Astrocyte of the spinal cord (primary cell): ENCODE measurements around the gene SLCO1A2.

Experiments
- DNase-seq: peaks from one replicate; pipeline ENCODE4 v3.0.0; 2011; ENCODE audit warnings: low read depth, low spot score
- H3K4me3 ChIP-seq: 2 replicates; pipeline ENCODE4 v1.5.1; 2011; ENCODE audit warnings: low read depth, mild to moderate bottlenecking, low read length, moderate library complexity
- in situ Hi-C: cut with HindIII; loops from 2 replicates; pipeline ENCODE4 v1.10.0; 2017; ENCODE audit warnings: low sequenced_read_pairs
- TF ChIP-seq, protein P1 (sequence below): IDR thresholded peaks from 2 replicates; pipeline ENCODE4 v1.5.1; 2012; ENCODE audit warnings: low read depth, mild to moderate bottlenecking, low read length, inconsistent platforms

SLCO1A2 gene

DNA sequence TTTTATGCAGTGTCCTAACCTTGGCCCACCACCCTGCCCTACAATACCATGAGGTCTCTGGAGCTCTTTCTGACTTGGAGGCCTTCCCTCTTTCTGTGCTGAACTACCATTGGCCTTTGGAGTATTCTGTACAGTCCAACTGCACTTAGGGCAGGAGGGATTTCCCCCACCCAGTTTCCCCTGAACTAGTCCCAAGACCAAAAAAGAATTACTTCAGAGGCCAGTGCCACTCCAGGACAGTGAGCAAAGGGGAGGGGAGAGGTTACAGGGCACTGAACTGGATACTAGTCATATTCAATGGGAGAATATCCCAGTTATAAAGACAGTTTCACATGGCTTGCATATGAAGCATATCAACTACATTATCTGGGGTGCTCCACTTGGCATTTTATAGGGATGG, 6.1 kb downstream of the SLCO1A2 start:
- DNase-seq = no peak
- no peak overlapping the region for H3K4me3 ChIP-seq
- in situ Hi-C loops = no loop called here
- TF ChIP-seq, protein P1, sequence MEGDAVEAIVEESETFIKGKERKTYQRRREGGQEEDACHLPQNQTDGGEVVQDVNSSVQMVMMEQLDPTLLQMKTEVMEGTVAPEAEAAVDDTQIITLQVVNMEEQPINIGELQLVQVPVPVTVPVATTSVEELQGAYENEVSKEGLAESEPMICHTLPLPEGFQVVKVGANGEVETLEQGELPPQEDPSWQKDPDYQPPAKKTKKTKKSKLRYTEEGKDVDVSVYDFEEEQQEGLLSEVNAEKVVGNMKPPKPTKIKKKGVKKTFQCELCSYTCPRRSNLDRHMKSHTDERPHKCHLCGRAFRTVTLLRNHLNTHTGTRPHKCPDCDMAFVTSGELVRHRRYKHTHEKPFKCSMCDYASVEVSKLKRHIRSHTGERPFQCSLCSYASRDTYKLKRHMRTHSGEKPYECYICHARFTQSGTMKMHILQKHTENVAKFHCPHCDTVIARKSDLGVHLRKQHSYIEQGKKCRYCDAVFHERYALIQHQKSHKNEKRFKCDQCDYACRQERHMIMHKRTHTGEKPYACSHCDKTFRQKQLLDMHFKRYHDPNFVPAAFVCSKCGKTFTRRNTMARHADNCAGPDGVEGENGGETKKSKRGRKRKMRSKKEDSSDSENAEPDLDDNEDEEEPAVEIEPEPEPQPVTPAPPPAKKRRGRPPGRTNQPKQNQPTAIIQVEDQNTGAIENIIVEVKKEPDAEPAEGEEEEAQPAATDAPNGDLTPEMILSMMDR = no peak

DNA sequence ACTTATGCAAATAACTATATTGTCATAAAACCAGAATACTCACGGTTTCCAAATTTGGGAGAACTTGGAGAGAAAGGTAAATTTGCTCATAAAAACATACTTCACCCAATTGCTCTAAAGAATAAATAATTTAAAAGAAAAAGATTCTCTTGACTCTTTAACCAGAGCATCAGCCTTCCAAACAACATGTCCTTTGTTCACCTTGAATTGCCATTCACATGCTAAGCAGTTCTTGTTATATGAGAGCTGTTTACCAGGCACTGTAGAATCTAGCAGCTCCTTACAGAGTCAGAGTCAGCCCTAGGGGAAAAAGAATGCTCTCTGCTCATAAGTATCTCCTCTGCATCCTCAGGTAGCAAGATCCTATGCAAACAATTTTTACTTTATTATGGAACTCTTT, 10.2 kb downstream of the SLCO1A2 start:
- TF ChIP-seq, protein P1 = no peak
- no peak overlapping the region for H3K4me3 ChIP-seq
- in situ Hi-C loops = no loop called here
- no peak for DNase-seq

DNA sequence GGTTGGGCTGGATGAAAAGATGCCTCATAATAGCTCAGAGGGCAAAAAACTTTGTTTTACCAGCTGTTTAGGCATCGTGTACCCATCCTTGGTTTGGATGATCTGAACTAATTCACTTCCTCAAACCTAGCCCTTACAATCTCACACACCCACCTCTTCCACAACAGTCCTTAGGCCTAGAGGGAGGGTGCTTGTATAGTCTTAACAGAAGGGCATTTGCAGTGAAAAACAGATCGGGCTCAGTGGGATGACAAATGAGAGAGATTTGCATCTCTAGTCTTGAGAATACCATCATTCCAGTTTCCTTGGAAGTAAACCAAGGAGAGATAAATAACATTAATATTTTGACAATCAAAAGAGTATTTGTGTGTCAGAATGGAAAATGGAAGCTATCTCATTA, 11.0 kb downstream of the SLCO1A2 start:
- DNase-seq = no peak
- no peak overlapping the region for H3K4me3 ChIP-seq
- TF ChIP-seq, protein P1 = no peak
- in situ Hi-C loops = no loop called here

DNA sequence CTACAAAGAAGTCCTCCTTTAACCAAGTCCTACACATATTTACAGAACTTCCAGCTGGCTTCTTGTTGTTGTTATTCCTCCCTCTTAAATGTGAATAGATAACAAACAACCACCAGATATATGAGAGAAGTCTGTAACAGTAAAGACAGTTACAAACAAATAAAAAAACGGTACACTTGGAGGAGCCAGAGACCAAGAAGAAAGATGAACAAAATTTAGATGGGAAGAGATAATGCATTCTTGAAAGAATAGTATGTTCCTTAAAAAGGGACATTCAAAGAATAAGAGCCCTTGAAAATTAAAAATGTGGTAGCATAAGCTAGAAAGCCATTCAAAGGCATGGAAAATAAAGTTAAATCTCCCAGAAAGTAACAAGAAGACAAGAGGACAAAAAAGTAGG, 25.9 kb downstream of the SLCO1A2 start:
- TF ChIP-seq, protein P1 = no peak
- in situ Hi-C loops = no loop called here
- H3K4me3 ChIP-seq = no peak overlapping the region
- no peak for DNase-seq

DNA sequence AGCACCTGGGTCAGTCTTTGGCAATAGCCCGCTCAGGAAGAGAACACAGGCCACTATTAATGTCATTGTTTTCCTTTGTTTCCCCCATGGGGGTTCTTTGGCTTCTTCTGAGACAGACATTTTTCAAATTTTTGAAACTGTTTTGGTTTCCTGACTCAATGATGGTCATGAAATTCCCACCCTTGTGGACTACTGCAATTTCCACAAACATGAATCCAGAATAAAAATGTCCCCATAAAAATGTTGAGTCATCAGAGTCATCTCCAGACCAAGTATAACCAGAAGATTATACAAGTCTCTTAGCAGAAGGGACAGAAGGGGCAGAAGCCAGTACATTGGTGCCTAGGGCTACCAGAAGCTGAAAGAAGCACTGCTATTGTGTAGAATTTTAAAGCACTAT, 29.1 kb downstream of the SLCO1A2 start:
- no peak overlapping the region for H3K4me3 ChIP-seq
- peak; percentile 7 for DNase-seq
- in situ Hi-C loops = no loop called here
- TF ChIP-seq, protein P1 = no peak

DNA sequence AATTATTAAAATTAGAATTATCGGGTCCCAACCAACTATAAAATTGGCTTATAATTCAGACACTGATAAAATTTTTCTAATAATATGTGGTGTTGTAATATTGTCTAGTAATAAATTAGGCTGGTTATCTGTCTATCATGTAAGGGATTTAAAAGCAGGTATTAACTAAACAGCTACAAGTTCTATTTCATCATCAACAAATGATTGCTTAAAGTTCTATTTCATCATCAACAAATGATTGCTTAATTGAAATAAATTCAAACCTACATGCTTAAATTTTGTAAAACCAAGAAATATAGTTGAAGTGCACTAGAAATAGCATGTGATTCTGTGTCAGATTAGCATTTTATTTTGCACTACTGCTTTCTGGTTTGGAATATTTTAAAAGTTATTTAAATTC, 34.1 kb downstream of the SLCO1A2 start:
- in situ Hi-C loops = no loop called here
- no peak overlapping the region for H3K4me3 ChIP-seq
- no peak for DNase-seq
- TF ChIP-seq, protein P1 = no peak

DNA sequence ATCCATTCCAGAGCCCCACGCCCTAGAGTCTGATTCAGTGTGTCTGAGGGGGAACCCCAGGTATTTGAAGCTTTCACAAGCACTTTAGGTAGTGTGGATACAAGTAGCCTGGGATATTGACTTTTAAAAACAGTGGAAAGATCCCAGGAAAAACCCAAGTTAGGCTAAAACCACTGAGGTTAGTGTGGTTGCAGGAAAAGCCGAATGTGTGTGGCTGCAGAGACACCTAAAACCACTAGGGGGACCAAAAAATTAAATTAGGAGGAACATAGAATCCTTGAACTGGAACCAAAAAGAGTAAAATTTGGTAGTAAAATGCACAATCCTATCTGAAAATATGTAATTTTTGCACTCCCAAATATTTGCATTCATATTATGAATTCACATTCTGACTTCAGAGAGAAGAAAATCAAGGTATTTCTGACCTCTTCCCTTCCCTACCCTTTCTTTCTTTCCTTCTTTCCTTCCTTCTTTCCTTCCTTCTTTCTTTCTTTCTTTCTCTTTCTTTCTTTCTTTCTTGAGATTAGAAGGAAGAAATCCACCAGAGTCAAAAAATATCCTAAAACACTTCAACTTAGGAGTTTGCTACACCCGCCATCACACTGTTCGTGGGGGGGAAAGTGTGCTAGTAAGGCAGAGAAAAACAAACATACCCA, 37.8 kb downstream of the SLCO1A2 start:
- in situ Hi-C loops = no loop called here
- no peak overlapping the region for H3K4me3 ChIP-seq
- TF ChIP-seq, protein P1 = peak; percentile 78
- DNase-seq = peak; percentile 35
